Measurements from ENCODE around the gene ZNF385D. TPM values are rescaled to one million over a fixed set of nuclear protein-coding genes. Genes with fewer than 3 reads are reported as not detected.

ZNF385D gene
- total and polyA plus RNA-seq, 4 donors: 12.1 to 118 (median 61.1) TPM

DNA sequence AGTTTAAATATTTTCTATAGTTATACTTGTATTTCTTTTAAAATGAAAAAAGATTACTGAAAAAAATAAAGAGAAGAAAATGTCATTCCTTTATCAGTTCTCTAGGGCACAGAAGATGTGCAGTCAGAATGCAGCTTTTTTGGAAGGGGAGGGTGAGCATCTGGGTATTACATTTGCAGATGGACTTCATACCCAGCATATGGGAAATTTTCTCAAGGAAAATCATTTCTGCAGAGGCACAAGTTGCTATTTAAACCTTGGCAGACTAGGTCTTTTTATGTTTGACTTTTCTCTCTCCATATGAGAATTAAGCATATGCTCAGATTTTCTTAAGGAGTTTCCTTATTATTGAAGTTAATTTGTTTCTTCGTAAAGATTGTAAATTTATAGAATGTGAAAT, 39.5 kb upstream of the ZNF385D start:
- no peak for ATAC-seq (ENCODE audit: low FRiP score)
- Histone ChIP-seq H3K27ac (ENCODE audit: low read depth in 1 of 2, low read length in 2 of 2) (peak overlapping the region in 1 of 2 donors; percentile 28), H3K9me3 (ENCODE audit: control insufficient read depth, low read length) (peaks cover 2% of the 10 kb centered on the region), H3K4me1 (ENCODE audit: control insufficient read depth in 1 of 2, insufficient read depth in 2 of 2, low read length in 2 of 2) (peaks cover 2 to 5% of the 10 kb centered on the region in 2 donors), H3K27me3 (ENCODE audit: control insufficient read depth in 1 of 2, insufficient read depth in 2 of 2, low read length in 1 of 2) (no peaks in the 10 kb centered on the region), H3K36me3 (ENCODE audit: control insufficient read depth in 1 of 2, insufficient read depth in 2 of 2, low read length in 1 of 2) (no peaks in the 10 kb centered on the region), H3K4me3 (ENCODE audit: low read length in 2 of 2) (no peak overlapping the region)
- intact Hi-C loops (cut with DNase I): loop anchor here in 1 of 2 donors (5.0 kb wide), 1 partner anchor 42 kb away; no protein-coding TSS in a partner anchor
- DNase-seq: no peak
- WGBS, 2 donors: 81 to 92% methylated on average over 1 of the region's 1 CpG

DNA sequence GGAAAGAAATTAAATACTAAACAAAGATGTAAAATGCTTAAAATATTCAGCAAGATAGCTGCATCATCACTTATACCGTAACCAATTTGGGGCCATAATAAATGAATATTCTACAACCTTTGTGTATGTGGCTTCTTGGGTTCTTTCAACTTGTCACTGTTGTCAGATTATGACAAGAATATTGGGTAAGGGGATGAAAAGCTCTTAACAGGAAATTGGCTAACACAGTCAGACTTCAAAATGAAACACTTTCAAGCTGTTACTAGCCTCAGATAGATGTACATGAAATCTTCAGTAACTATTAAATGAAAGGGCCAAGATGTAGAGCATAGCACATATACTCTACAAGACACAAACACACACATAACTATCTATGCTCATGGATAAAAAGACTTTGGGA, 38.7 kb upstream of the ZNF385D start:
- H3K4me1 ChIP-seq (ENCODE audit: control insufficient read depth in 1 of 2, insufficient read depth in 2 of 2, low read length in 2 of 2): no peaks in the 10 kb centered on the region

DNA sequence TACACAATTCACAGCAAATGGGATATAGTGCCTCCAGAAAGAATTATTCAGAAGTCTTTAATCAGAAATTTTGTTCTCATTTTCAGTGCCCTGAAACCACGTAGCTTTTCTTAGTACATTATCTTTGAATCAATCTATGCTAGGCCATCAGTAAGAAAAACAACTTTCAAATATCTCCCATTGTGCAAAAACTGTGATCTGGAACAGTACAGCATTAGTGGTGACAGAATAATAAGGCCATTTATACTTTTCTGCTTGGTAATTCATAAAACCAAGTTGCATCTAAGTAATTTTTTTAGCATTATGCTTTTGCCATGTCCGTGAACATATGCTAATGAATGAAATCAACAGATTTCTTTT, 35.4 kb upstream of the ZNF385D start:
- ATAC-seq (ENCODE audit: low FRiP score) (no peak), DNase-seq (no peak)
- Histone ChIP-seq H3K4me1 (ENCODE audit: control insufficient read depth in 1 of 2, insufficient read depth in 2 of 2, low read length in 2 of 2) (peaks cover 5 to 6% of the 10 kb centered on the region in 2 donors), H3K36me3 (ENCODE audit: control insufficient read depth in 1 of 2, insufficient read depth in 2 of 2, low read length in 1 of 2) (no peaks in the 10 kb centered on the region), H3K9me3 (ENCODE audit: control insufficient read depth, low read length) (peaks cover 2% of the 10 kb centered on the region), H3K4me3 (ENCODE audit: low read length in 2 of 2) (no peak overlapping the region), H3K27ac (ENCODE audit: low read depth in 1 of 2, low read length in 2 of 2) (peak overlapping the region in 1 of 2 donors; percentile 69), H3K27me3 (ENCODE audit: control insufficient read depth in 1 of 2, insufficient read depth in 2 of 2, low read length in 1 of 2) (no peaks in the 10 kb centered on the region)
- 4 to 5% methylated on average over 2 of the region's 2 CpGs for WGBS, 2 donors
- intact Hi-C loops (cut with DNase I): no loop called here

More for the DNA sequence above, 38.7 kb upstream of the ZNF385D start:
- Histone ChIP-seq H3K36me3 (ENCODE audit: control insufficient read depth in 1 of 2, insufficient read depth in 2 of 2, low read length in 1 of 2) (no peaks in the 10 kb centered on the region), H3K27me3 (ENCODE audit: control insufficient read depth in 1 of 2, insufficient read depth in 2 of 2, low read length in 1 of 2) (no peaks in the 10 kb centered on the region), H3K27ac (ENCODE audit: low read depth in 1 of 2, low read length in 2 of 2) (peak overlapping the region in 1 of 2 donors; percentile 67), H3K4me3 (ENCODE audit: low read length in 2 of 2) (no peak overlapping the region), H3K9me3 (ENCODE audit: control insufficient read depth, low read length) (peaks cover 2% of the 10 kb centered on the region)
- intact Hi-C loops (cut with DNase I): loop anchor here in 1 of 2 donors (5.0 kb wide), 1 partner anchor 43 kb away; no protein-coding TSS in a partner anchor
- no peak for ATAC-seq (ENCODE audit: low FRiP score)
- WGBS, 2 donors: 96 to 100% methylated on average over 1 of the region's 1 CpG
- no peak for DNase-seq

DNA sequence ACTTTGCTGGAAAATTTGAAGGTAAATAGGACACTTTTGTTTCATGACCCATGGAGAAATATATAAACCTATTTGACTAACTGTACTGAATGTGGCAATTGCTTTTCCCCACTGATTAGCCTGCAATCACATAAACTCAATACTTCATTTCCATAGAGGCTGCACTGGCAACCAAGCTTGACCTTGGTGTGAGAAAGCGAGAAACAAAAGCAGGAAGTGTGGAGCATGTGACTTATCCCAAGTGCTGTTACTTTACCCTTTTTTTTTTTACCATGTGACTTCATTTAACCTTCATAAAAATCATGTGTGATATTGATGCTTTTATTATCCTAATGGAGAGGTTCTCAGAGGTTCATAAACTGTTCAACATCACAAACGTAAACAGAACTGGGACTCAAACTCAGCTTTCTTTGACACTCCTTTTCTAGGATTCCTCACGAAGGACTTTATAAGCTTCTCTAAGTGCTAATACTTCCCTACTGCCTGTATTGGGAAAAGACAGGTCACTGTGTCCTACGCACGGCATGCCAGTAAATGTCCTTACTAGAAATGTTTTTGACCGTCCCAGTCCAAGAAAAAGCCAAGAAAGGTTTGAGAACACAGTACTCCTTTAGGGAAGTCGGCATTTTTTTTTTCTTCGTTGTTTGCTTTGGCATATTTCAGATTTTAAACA, 34.9 kb upstream of the ZNF385D start:
- Histone ChIP-seq H3K9me3 (ENCODE audit: control insufficient read depth, low read length) (peaks cover 2% of the 10 kb centered on the region), H3K27ac (ENCODE audit: low read depth in 1 of 2, low read length in 2 of 2) (peak overlapping the region; percentile 69 to 86), H3K4me3 (ENCODE audit: low read length in 2 of 2) (no peak overlapping the region), H3K4me1 (ENCODE audit: control insufficient read depth in 1 of 2, insufficient read depth in 2 of 2, low read length in 2 of 2) (peaks cover 5 to 7% of the 10 kb centered on the region in 2 donors), H3K36me3 (ENCODE audit: control insufficient read depth in 1 of 2, insufficient read depth in 2 of 2, low read length in 1 of 2) (no peaks in the 10 kb centered on the region), H3K27me3 (ENCODE audit: control insufficient read depth in 1 of 2, insufficient read depth in 2 of 2, low read length in 1 of 2) (no peaks in the 10 kb centered on the region)
- DNase-seq: peak in 1 of 2 donors; percentile 59
- WGBS, 2 donors: 13 to 15% methylated on average over 8 of the region's 8 CpGs
- ATAC-seq (ENCODE audit: low FRiP score): peak; percentile 42
- intact Hi-C loops (cut with DNase I): no loop called here

DNA sequence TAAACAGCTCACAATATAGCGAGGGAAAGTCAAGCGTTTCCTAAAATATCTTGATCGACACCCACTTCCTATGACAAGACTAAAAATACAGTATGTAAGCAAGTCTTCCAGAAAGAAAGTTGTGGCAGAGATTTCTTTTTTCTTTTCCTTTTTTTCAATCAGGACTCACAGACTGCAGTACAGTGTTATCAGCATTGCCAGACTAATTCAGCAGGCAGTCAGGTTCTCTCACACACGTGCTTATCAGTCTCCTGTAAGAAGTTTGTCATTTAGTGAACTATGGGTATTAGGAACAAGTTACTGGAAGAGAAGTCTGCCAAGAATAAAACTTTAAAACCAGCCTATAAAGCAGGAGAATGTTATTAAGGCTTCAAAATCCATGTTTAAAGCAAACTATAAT, 32.8 kb upstream of the ZNF385D start:
- Histone ChIP-seq H3K27me3 (ENCODE audit: control insufficient read depth in 1 of 2, insufficient read depth in 2 of 2, low read length in 1 of 2) (no peaks in the 10 kb centered on the region), H3K27ac (ENCODE audit: low read depth in 1 of 2, low read length in 2 of 2) (no peak overlapping the region), H3K36me3 (ENCODE audit: control insufficient read depth in 1 of 2, insufficient read depth in 2 of 2, low read length in 1 of 2) (no peaks in the 10 kb centered on the region), H3K4me1 (ENCODE audit: control insufficient read depth in 1 of 2, insufficient read depth in 2 of 2, low read length in 2 of 2) (peaks cover 5 to 14% of the 10 kb centered on the region in 2 donors), H3K4me3 (ENCODE audit: low read length in 2 of 2) (no peak overlapping the region), H3K9me3 (ENCODE audit: control insufficient read depth, low read length) (peaks cover 2% of the 10 kb centered on the region)
- intact Hi-C loops (cut with DNase I): no loop called here
- DNase-seq (no peak), ATAC-seq (ENCODE audit: low FRiP score) (no peak)
- 0 to 1% methylated on average over 4 of the region's 4 CpGs for WGBS, 2 donors

DNA sequence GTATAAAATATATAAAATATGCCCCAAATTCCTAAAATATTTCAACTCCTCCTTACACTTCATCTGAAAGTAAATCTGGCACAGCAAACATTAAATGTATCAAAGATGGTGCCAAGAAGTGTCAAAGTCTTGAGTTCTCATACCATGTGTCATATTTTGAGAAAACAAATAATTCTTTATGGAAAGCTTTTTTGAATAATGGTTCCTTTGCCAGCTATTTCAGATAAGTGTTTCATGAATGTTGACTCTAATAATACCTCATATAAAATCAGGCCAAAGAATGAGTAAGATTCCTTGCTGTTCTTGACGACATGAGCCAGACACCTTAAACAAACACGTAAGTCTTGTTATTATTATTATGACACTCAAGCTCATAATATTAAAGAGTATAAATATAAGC, 30.3 kb upstream of the ZNF385D start:
- intact Hi-C loops (cut with DNase I): no loop called here
- Histone ChIP-seq H3K4me1 (ENCODE audit: control insufficient read depth in 1 of 2, insufficient read depth in 2 of 2, low read length in 2 of 2) (peaks cover 5 to 17% of the 10 kb centered on the region in 2 donors), H3K9me3 (ENCODE audit: control insufficient read depth, low read length) (no peaks in the 10 kb centered on the region), H3K4me3 (ENCODE audit: low read length in 2 of 2) (no peak overlapping the region), H3K27ac (ENCODE audit: low read depth in 1 of 2, low read length in 2 of 2) (peak overlapping the region in 1 of 2 donors; percentile 43), H3K36me3 (ENCODE audit: control insufficient read depth in 1 of 2, insufficient read depth in 2 of 2, low read length in 1 of 2) (no peaks in the 10 kb centered on the region), H3K27me3 (ENCODE audit: control insufficient read depth in 1 of 2, insufficient read depth in 2 of 2, low read length in 1 of 2) (no peaks in the 10 kb centered on the region)
- 6 to 7% methylated on average over 2 of the region's 2 CpGs for WGBS, 2 donors
- no peak for ATAC-seq (ENCODE audit: low FRiP score)
- no peak for DNase-seq

DNA sequence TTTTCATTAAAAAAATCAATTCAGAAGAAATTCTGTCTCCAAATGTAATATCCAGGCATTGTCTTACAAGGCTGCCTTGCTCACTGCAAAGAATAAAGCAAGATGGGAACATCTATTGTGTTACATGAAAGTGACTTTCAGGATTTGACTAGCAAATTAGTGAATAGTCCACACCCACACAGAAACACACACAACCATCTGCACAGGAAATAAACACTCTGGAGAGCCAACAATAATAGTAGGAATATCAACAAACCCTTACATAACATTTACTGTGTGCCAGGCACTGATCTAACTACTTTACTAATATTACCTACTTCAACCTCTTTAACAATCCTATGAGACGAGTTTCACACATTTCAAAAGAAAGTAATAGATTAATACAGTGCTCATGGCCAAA, 28.9 kb upstream of the ZNF385D start:
- ATAC-seq (ENCODE audit: low FRiP score) (peak; percentile 15), DNase-seq (no peak)
- Histone ChIP-seq H3K9me3 (ENCODE audit: control insufficient read depth, low read length) (no peaks in the 10 kb centered on the region), H3K27ac (ENCODE audit: low read depth in 1 of 2, low read length in 2 of 2) (peak overlapping the region; percentile 61 to 71), H3K27me3 (ENCODE audit: control insufficient read depth in 1 of 2, insufficient read depth in 2 of 2, low read length in 1 of 2) (no peaks in the 10 kb centered on the region), H3K4me3 (ENCODE audit: low read length in 2 of 2) (no peak overlapping the region), H3K4me1 (ENCODE audit: control insufficient read depth in 1 of 2, insufficient read depth in 2 of 2, low read length in 2 of 2) (peaks cover 5 to 17% of the 10 kb centered on the region in 2 donors), H3K36me3 (ENCODE audit: control insufficient read depth in 1 of 2, insufficient read depth in 2 of 2, low read length in 1 of 2) (no peaks in the 10 kb centered on the region)
- intact Hi-C loops (cut with DNase I): no loop called here
- WGBS, 2 donors: 0 to 10% methylated on average over 1 of the region's 1 CpG

DNA sequence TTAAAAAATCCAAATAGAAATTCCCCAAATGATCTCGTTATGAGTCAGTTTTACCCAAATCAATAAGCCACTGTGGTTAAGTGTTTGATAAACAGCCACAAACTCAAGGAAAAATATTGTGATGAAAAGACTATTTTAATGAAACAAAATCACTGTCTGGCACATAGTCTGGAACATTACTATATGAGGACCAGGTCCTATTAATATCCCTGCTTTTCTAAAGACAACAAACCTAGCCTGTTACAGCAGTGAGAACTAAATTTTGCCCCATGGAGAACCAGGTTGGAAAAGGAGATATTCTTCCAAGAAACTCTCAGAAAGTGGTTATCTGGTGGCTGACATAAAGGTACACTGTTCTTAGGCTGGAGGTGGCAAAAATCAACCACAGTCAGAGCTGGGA, 27.7 kb upstream of the ZNF385D start:
- Histone ChIP-seq H3K4me3 (ENCODE audit: low read length in 2 of 2) (no peak overlapping the region), H3K27ac (ENCODE audit: low read depth in 1 of 2, low read length in 2 of 2) (peak overlapping the region; percentile 90 to 95), H3K4me1 (ENCODE audit: control insufficient read depth in 1 of 2, insufficient read depth in 2 of 2, low read length in 2 of 2) (peaks cover 5 to 17% of the 10 kb centered on the region in 2 donors), H3K27me3 (ENCODE audit: control insufficient read depth in 1 of 2, insufficient read depth in 2 of 2, low read length in 1 of 2) (no peaks in the 10 kb centered on the region), H3K9me3 (ENCODE audit: control insufficient read depth, low read length) (no peaks in the 10 kb centered on the region), H3K36me3 (ENCODE audit: control insufficient read depth in 1 of 2, insufficient read depth in 2 of 2, low read length in 1 of 2) (no peaks in the 10 kb centered on the region)
- ATAC-seq (ENCODE audit: low FRiP score): peak; percentile 64
- 6 to 7% methylated on average over 1 of the region's 1 CpG for WGBS, 2 donors
- intact Hi-C loops (cut with DNase I): no loop called here
- DNase-seq: no peak

DNA sequence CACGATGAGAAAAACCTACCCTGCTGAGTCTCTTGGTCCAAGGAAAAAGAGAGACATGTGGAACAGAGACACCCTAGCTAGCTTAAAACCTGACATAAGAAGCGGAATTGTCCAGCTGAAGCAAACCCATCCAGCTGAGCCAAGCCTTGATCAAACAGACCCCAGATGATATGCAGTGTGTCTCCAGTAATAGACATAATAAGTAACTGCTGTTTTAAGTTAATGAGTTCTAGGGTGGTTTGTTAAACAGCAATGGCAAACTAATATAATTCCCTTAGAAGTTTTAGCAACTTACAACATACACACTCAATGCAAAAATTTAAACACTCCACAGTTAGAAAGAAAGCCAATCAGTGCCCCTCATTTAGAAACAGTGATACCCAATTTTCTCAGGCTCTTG, 26.8 kb upstream of the ZNF385D start:
- Histone ChIP-seq H3K4me3 (ENCODE audit: low read length in 2 of 2) (no peak overlapping the region), H3K4me1 (ENCODE audit: control insufficient read depth in 1 of 2, insufficient read depth in 2 of 2, low read length in 2 of 2) (peaks cover 3 to 13% of the 10 kb centered on the region in 2 donors), H3K9me3 (ENCODE audit: control insufficient read depth, low read length) (no peaks in the 10 kb centered on the region), H3K36me3 (ENCODE audit: control insufficient read depth in 1 of 2, insufficient read depth in 2 of 2, low read length in 1 of 2) (no peaks in the 10 kb centered on the region), H3K27me3 (ENCODE audit: control insufficient read depth in 1 of 2, insufficient read depth in 2 of 2, low read length in 1 of 2) (no peaks in the 10 kb centered on the region), H3K27ac (ENCODE audit: low read depth in 1 of 2, low read length in 2 of 2) (peak overlapping the region; percentile 95 to 99)
- intact Hi-C loops (cut with DNase I): no loop called here
- ATAC-seq (ENCODE audit: low FRiP score) (no peak), DNase-seq (no peak)
- WGBS, 2 donors: 92 to 97% methylated on average over 2 of the region's 2 CpGs

All from aorta (tissue), 5 donors.